MM.1S (cell line): Measurements from ENCODE around the gene VAC14.

Experiments
- CTCF ChIP-seq: fragments of 300-600 bp; sonication (generic); IDR thresholded peaks from 2 replicates; pipeline ENCODE4 v1.5.1; 2016; ENCODE audit warnings: antibody characterized with exemption, low read length, mixed read lengths
- EZH2phosphoT487 ChIP-seq: fragments of 300-600 bp; sonication (generic); IDR thresholded peaks from 2 replicates; pipeline ENCODE4 v1.6.1; 2018; ENCODE audit warnings: antibody characterized with exemption, low read length

- no peak for TF ChIP-seq EZH2phosphoT487
- TF ChIP-seq CTCF: no peak
Observed at GRCh38 chr16:70665806-70666735, 134.9 kb downstream of the VAC14 start.
